WTC11 (cell line): ENCODE results near the gene LHFPL2. TPM values are rescaled to one million over a fixed set of nuclear protein-coding genes. Genes with fewer than 3 reads are reported as not detected.

ENCODE experiments used
- ATAC-seq: fragments of 200-7000 bp; cut with Tn5 transposase; 2 replicates; pipeline ENCODE4 v1.10.0; 2021; ENCODE audit warnings: mild to moderate bottlenecking, moderate library complexity
- CTCF ChIA-PET: fragments of 300-600 bp; sonication (Branson Sonifier 250); formaldehyde crosslinking; loops from one replicate; lab custom pipeline; 2021; ENCODE audit warnings: antibody characterized with exemption; lab: Charles Lee
- POLR2A ChIA-PET: fragments of 350-600 bp; sonication (Branson Sonifier 250); formaldehyde crosslinking; loops from one replicate; lab custom pipeline; 2021; ENCODE audit warnings: antibody characterized with exemption; lab: Charles Lee
- DNase-seq: peaks from one replicate; pipeline ENCODE4 v3.0.0; 2021; ENCODE audit warnings: low spot score
- H3K27ac Mint-ChIP-seq: 2 replicates; pipeline ENCODE4 v1.8.0; 2021; ENCODE audit warnings: mixed read lengths
- H3K27me3 Mint-ChIP-seq: 2 replicates; pipeline ENCODE4 v1.8.0; 2021; ENCODE audit warnings: low read depth, mild to moderate bottlenecking, moderate library complexity, mixed read lengths
- H3K36me3 Mint-ChIP-seq: 2 replicates; pipeline ENCODE4 v1.8.0; 2021; ENCODE audit warnings: mixed read lengths
- H3K4me1 Mint-ChIP-seq: 2 replicates; pipeline ENCODE4 v1.8.0; 2022; ENCODE audit warnings: mixed read lengths
- H3K4me3 Mint-ChIP-seq: 2 replicates; pipeline ENCODE4 v1.8.0; 2021; ENCODE audit warnings: mild to moderate bottlenecking, moderate library complexity, mixed read lengths
- H3K9me3 Mint-ChIP-seq: 2 replicates; pipeline ENCODE4 v1.8.0; 2021; ENCODE audit warnings: mixed read lengths
- CREB1 ChIP-seq: sonication (generic); formaldehyde crosslinking; IDR thresholded peaks from 2 replicates; pipeline ENCODE4 v1.8.0; 2023; ENCODE audit warnings: mild to moderate bottlenecking, missing genetic modification reagents
- ETV6 ChIP-seq: sonication (generic); formaldehyde crosslinking; IDR thresholded peaks from 2 replicates; pipeline ENCODE4 v1.8.1; 2022; ENCODE audit warnings: mild to moderate bottlenecking, missing genetic modification reagents
- FOXJ3 ChIP-seq: sonication (generic); formaldehyde crosslinking; IDR thresholded peaks from 2 replicates; pipeline ENCODE4 v1.9.0; 2021; ENCODE audit warnings: missing genetic modification reagents, mild to moderate bottlenecking, borderline replicate concordance
- GABPB1 ChIP-seq: sonication (generic); formaldehyde crosslinking; IDR thresholded peaks from 2 replicates; pipeline ENCODE4 v1.8.1; 2023; ENCODE audit warnings: mild to moderate bottlenecking, missing genetic modification reagents
- KAT7 ChIP-seq: sonication (generic); formaldehyde crosslinking; IDR thresholded peaks from 2 replicates; pipeline ENCODE4 v1.8.1; 2023; ENCODE audit warnings: missing genetic modification reagents, mild to moderate bottlenecking, borderline replicate concordance
- MYBL2 ChIP-seq: sonication (generic); formaldehyde crosslinking; IDR thresholded peaks from 2 replicates; pipeline ENCODE4 v1.8.1; 2023; ENCODE audit warnings: mild to moderate bottlenecking, moderate library complexity, missing genetic modification reagents
- NR2C2 ChIP-seq: sonication (generic); formaldehyde crosslinking; IDR thresholded peaks from 2 replicates; pipeline ENCODE4 v1.8.0; 2022; ENCODE audit warnings: mild to moderate bottlenecking, missing genetic modification reagents
- SMAD3 ChIP-seq: sonication (generic); formaldehyde crosslinking; IDR thresholded peaks from 2 replicates; pipeline ENCODE4 v1.8.0; 2022; ENCODE audit warnings: missing genetic modification reagents, mild to moderate bottlenecking, borderline replicate concordance
- SOX15 ChIP-seq: fragments of 250-450 bp; sonication (Bioruptor Pico); IDR thresholded peaks from 2 replicates; pipeline ENCODE4 v1.9.0; 2021; ENCODE audit warnings: mild to moderate bottlenecking
- SP1 ChIP-seq: sonication (generic); formaldehyde crosslinking; conservative IDR thresholded peaks from 2 replicates; pipeline ENCODE4 v1.8.1; 2022; ENCODE audit warnings: missing genetic modification reagents
- TEAD4 ChIP-seq: sonication (generic); formaldehyde crosslinking; IDR thresholded peaks from 2 replicates; pipeline ENCODE4 v1.8.0; 2022; ENCODE audit warnings: mild to moderate bottlenecking, missing genetic modification reagents
- ZNF138 ChIP-seq: sonication (generic); formaldehyde crosslinking; conservative IDR thresholded peaks from 2 replicates; pipeline ENCODE4 v1.8.1; 2022; ENCODE audit warnings: mild to moderate bottlenecking, moderate library complexity, missing genetic modification reagents
- ZNF317 ChIP-seq: sonication (generic); formaldehyde crosslinking; IDR thresholded peaks from 2 replicates; pipeline ENCODE4 v1.8.1; 2023; ENCODE audit warnings: low read depth, mild to moderate bottlenecking, moderate library complexity, missing genetic modification reagents, borderline replicate concordance
- ZNF671 ChIP-seq: fragments of 250-450 bp; sonication (Bioruptor Pico); IDR thresholded peaks from 2 replicates; pipeline ENCODE4 v1.8.0; 2021; ENCODE audit warnings: mild to moderate bottlenecking
- total RNA-seq: library from RNA; stranded (reverse); gene quantifications from 3 replicates; pipeline ENCODE4 v1.2.3, GENCODE V29; 2021
- TF ChIP-seq, protein P1 (sequence below): sonication (generic); formaldehyde crosslinking; IDR thresholded peaks from 2 replicates; pipeline ENCODE4 v1.8.1; 2023; ENCODE audit warnings: mild to moderate bottlenecking, missing genetic modification reagents
- TF ChIP-seq, protein P2 (sequence below): sonication (generic); formaldehyde crosslinking; IDR thresholded peaks from 2 replicates; pipeline ENCODE4 v1.8.0; 2022; ENCODE audit warnings: mild to moderate bottlenecking, missing genetic modification reagents
- TF ChIP-seq, protein P3 (sequence below): sonication (generic); formaldehyde crosslinking; conservative IDR thresholded peaks from 2 replicates; pipeline ENCODE4 v1.8.1; 2022; ENCODE audit warnings: mild to moderate bottlenecking, missing genetic modification reagents
- TF ChIP-seq, protein P4 (sequence below): sonication (generic); formaldehyde crosslinking; IDR thresholded peaks from 2 replicates; pipeline ENCODE4 v1.8.1; 2023; ENCODE audit warnings: mild to moderate bottlenecking, moderate library complexity, missing genetic modification reagents
- TF ChIP-seq, protein P5 (sequence below): fragments of 250-450 bp; sonication (Bioruptor Pico); IDR thresholded peaks from 2 replicates; pipeline ENCODE4 v2.1.2; 2022; ENCODE audit warnings: mild to moderate bottlenecking, moderate library complexity
- TF ChIP-seq, protein P6 (sequence below): fragments of 250-450 bp; sonication (Bioruptor Pico); IDR thresholded peaks from 2 replicates; pipeline ENCODE4 v1.9.0; 2021; ENCODE audit warnings: moderate library complexity, mild to moderate bottlenecking, inconsistent platforms, borderline replicate concordance
- TF ChIP-seq, protein P7 (sequence below): sonication (generic); formaldehyde crosslinking; IDR thresholded peaks from 2 replicates; pipeline ENCODE4 v1.8.0; 2022; ENCODE audit warnings: missing genetic modification reagents
- TF ChIP-seq, protein P8 (sequence below): sonication (generic); formaldehyde crosslinking; IDR thresholded peaks from 2 replicates; pipeline ENCODE4 v1.8.1; 2023; ENCODE audit warnings: mild to moderate bottlenecking, missing genetic modification reagents

The LHFPL2 gene
- total RNA-seq, 1 experiment from 2014 or later: 40.6 TPM

DNA sequence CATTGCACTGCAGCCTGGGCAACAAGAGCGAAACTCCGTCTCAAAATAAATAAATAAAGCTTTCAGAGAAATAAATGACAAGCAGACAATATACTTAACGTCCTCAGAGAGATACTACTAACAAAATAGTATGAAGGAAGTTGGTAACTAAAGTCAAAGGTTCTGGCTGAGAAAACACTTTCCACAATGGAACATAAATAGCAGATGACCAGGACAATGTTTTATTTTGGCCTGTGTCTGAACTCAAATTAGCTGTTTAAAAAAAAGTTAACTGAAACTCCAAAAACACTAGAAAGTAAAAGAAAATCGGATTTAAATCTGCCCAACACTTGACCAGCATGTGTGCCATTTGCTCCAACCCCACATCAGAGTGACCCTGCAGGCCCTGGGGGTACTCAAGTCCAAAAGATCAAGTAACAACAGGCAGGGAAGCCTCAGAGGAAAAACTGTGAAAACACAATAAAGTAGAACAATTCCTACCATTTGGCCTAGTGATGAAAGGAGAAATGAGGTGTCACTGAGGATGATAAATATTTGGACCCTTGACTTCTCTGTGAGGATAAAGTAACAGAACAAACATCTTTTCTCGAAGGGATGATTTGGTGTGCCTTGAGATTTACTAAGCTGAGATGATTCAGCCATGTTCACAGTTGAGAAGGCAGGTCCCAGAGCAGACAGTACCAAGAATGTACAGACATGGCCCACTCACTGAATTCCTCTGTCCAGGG lies 47.7 kb downstream of the LHFPL2 start:
- ATAC-seq (no peak), DNase-seq (no peak)
- H3K27me3 Mint-ChIP-seq: no peaks in the 10 kb centered on the region
- peaks cover 54% of the 10 kb centered on the region for H3K4me1 Mint-ChIP-seq
- ChIA-PET CTCF (no interaction called here), POLR2A (no interaction called here)
- H3K27ac Mint-ChIP-seq: no peak overlapping the region
- TF ChIP-seq, protein P1, sequence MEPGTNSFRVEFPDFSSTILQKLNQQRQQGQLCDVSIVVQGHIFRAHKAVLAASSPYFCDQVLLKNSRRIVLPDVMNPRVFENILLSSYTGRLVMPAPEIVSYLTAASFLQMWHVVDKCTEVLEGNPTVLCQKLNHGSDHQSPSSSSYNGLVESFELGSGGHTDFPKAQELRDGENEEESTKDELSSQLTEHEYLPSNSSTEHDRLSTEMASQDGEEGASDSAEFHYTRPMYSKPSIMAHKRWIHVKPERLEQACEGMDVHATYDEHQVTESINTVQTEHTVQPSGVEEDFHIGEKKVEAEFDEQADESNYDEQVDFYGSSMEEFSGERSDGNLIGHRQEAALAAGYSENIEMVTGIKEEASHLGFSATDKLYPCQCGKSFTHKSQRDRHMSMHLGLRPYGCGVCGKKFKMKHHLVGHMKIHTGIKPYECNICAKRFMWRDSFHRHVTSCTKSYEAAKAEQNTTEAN: no peak
- TF ChIP-seq ZNF317 (CRISPR knock-in tag): no peak
- TF ChIP-seq TEAD4 (CRISPR knock-in tag): no peak
- TF ChIP-seq, protein P2, sequence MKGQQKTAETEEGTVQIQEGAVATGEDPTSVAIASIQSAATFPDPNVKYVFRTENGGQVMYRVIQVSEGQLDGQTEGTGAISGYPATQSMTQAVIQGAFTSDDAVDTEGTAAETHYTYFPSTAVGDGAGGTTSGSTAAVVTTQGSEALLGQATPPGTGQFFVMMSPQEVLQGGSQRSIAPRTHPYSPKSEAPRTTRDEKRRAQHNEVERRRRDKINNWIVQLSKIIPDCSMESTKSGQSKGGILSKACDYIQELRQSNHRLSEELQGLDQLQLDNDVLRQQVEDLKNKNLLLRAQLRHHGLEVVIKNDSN (CRISPR knock-in tag): no peak
- TF ChIP-seq ZNF138: no peak
- TF ChIP-seq, protein P3, sequence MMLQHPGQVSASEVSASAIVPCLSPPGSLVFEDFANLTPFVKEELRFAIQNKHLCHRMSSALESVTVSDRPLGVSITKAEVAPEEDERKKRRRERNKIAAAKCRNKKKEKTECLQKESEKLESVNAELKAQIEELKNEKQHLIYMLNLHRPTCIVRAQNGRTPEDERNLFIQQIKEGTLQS: no peak
- no peak for TF ChIP-seq KAT7
- TF ChIP-seq, protein P4, sequence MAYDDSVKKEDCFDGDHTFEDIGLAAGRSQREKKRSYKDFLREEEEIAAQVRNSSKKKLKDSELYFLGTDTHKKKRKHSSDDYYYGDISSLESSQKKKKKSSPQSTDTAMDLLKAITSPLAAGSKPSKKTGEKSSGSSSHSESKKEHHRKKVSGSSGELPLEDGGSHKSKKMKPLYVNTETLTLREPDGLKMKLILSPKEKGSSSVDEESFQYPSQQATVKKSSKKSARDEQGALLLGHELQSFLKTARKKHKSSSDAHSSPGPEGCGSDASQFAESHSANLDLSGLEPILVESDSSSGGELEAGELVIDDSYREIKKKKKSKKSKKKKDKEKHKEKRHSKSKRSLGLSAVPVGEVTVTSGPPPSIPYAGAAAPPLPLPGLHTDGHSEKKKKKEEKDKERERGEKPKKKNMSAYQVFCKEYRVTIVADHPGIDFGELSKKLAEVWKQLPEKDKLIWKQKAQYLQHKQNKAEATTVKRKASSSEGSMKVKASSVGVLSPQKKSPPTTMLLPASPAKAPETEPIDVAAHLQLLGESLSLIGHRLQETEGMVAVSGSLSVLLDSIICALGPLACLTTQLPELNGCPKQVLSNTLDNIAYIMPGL (CRISPR knock-in tag): no peak
- TF ChIP-seq SMAD3 (CRISPR knock-in tag): no peak
- TF ChIP-seq, protein P5, sequence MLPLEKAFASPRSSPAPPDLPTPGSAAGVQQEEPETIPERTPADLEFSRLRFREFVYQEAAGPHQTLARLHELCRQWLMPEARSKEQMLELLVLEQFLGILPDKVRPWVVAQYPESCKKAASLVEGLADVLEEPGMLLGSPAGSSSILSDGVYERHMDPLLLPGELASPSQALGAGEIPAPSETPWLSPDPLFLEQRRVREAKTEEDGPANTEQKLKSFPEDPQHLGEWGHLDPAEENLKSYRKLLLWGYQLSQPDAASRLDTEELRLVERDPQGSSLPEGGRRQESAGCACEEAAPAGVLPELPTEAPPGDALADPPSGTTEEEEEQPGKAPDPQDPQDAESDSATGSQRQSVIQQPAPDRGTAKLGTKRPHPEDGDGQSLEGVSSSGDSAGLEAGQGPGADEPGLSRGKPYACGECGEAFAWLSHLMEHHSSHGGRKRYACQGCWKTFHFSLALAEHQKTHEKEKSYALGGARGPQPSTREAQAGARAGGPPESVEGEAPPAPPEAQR (CRISPR knock-in tag): no peak
- TF ChIP-seq CREB1: no peak
- TF ChIP-seq, protein P6, sequence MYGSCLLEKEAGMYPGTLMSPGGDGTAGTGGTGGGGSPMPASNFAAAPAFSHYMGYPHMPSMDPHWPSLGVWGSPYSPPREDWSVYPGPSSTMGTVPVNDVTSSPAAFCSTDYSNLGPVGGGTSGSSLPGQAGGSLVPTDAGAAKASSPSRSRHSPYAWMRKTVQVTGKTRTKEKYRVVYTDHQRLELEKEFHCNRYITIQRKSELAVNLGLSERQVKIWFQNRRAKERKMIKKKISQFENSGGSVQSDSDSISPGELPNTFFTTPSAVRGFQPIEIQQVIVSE (CRISPR knock-in tag): no peak
- H3K4me3 Mint-ChIP-seq: no peak overlapping the region
- H3K9me3 Mint-ChIP-seq: no peaks in the 10 kb centered on the region
- peaks cover 9% of the 10 kb centered on the region for H3K36me3 Mint-ChIP-seq

DNA sequence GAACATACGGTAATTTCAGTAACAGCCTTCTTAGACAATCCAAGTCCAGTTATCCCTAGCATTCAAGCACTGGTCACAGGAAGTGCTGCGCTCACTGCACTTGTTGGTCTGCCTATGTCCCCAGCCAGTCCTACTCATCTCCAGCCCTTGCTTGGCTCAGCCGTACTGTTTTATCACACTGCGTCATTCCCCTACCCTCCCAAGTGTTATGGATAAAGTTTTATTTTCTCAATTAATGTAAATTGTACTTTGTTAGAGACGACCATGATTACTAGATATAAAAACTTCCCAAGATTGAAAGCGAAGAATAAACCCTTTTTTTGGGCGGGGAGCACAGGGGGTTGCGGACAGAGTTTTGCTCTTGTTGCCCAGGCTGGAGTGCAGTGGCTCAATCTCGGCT lies 49.6 kb downstream of the LHFPL2 start:
- ChIA-PET POLR2A (no interaction called here), CTCF (no interaction called here)
- no peak for DNase-seq
- no peak for TF ChIP-seq ETV6 (CRISPR knock-in tag)
- no peak for TF ChIP-seq TEAD4 (CRISPR knock-in tag)
- no peak for TF ChIP-seq GABPB1 (CRISPR knock-in tag)
- TF ChIP-seq, protein P7, sequence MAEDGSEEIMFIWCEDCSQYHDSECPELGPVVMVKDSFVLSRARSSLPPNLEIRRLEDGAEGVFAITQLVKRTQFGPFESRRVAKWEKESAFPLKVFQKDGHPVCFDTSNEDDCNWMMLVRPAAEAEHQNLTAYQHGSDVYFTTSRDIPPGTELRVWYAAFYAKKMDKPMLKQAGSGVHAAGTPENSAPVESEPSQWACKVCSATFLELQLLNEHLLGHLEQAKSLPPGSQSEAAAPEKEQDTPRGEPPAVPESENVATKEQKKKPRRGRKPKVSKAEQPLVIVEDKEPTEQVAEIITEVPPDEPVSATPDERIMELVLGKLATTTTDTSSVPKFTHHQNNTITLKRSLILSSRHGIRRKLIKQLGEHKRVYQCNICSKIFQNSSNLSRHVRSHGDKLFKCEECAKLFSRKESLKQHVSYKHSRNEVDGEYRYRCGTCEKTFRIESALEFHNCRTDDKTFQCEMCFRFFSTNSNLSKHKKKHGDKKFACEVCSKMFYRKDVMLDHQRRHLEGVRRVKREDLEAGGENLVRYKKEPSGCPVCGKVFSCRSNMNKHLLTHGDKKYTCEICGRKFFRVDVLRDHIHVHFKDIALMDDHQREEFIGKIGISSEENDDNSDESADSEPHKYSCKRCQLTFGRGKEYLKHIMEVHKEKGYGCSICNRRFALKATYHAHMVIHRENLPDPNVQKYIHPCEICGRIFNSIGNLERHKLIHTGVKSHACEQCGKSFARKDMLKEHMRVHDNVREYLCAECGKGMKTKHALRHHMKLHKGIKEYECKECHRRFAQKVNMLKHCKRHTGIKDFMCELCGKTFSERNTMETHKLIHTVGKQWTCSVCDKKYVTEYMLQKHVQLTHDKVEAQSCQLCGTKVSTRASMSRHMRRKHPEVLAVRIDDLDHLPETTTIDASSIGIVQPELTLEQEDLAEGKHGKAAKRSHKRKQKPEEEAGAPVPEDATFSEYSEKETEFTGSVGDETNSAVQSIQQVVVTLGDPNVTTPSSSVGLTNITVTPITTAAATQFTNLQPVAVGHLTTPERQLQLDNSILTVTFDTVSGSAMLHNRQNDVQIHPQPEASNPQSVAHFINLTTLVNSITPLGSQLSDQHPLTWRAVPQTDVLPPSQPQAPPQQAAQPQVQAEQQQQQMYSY (CRISPR knock-in tag): no peak
- TF ChIP-seq FOXJ3 (CRISPR knock-in tag): no peak
- TF ChIP-seq SMAD3 (CRISPR knock-in tag): no peak
- no peak for TF ChIP-seq MYBL2 (CRISPR knock-in tag)
- TF ChIP-seq, protein P8, sequence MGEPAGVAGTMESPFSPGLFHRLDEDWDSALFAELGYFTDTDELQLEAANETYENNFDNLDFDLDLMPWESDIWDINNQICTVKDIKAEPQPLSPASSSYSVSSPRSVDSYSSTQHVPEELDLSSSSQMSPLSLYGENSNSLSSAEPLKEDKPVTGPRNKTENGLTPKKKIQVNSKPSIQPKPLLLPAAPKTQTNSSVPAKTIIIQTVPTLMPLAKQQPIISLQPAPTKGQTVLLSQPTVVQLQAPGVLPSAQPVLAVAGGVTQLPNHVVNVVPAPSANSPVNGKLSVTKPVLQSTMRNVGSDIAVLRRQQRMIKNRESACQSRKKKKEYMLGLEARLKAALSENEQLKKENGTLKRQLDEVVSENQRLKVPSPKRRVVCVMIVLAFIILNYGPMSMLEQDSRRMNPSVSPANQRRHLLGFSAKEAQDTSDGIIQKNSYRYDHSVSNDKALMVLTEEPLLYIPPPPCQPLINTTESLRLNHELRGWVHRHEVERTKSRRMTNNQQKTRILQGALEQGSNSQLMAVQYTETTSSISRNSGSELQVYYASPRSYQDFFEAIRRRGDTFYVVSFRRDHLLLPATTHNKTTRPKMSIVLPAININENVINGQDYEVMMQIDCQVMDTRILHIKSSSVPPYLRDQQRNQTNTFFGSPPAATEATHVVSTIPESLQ (CRISPR knock-in tag): no peak
- no peak for TF ChIP-seq SOX15
- TF ChIP-seq NR2C2 (CRISPR knock-in tag): no peak
- TF ChIP-seq, protein P1: no peak
- TF ChIP-seq ZNF671: no peak
- TF ChIP-seq SP1 (CRISPR knock-in tag): no peak

More for the DNA sequence above, 49.6 kb downstream of the LHFPL2 start:
- H3K27me3 Mint-ChIP-seq: no peaks in the 10 kb centered on the region
- H3K9me3 Mint-ChIP-seq: no peaks in the 10 kb centered on the region
- peaks cover 54% of the 10 kb centered on the region for H3K4me1 Mint-ChIP-seq
- peaks cover 4% of the 10 kb centered on the region; the same call in 1 of the 2 replicates for H3K36me3 Mint-ChIP-seq
- ATAC-seq: no peak
- H3K27ac Mint-ChIP-seq: peak overlapping the region; percentile 82
- H3K4me3 Mint-ChIP-seq: no peak overlapping the region
